Colonic mucosa (tissue), 4 donors: ENCODE results near the gene OSBP2. TPM values are rescaled to one million over a fixed set of nuclear protein-coding genes. Genes with fewer than 3 reads are reported as not detected.

Experiments
- DNase-seq: peaks from one replicate; pipeline ENCODE4 v3.0.0-alpha.2; 2020
- H3K27ac ChIP-seq: fragments of 200-600 bp; one replicate; pipeline ENCODE4 v1.8.0; 2021
- H3K27me3 ChIP-seq: fragments of 200-600 bp; one replicate; pipeline ENCODE4 v1.8.0; 2021
- H3K36me3 ChIP-seq: fragments of 200-600 bp; one replicate; pipeline ENCODE4 v1.8.0; 2021
- H3K4me1 ChIP-seq: fragments of 200-600 bp; one replicate; pipeline ENCODE4 v1.8.0; 2021; ENCODE audit warnings: mild to moderate bottlenecking
- H3K4me3 ChIP-seq: fragments of 200-600 bp; one replicate; pipeline ENCODE4 v1.8.0; 2021
- H3K9ac ChIP-seq, 2 donors: one replicate each; pipeline ENCODE4 v1.7.0; 2013; ENCODE audit warnings: control low read depth in 2 of 2, low read depth in 2 of 2, low read length in 2 of 2
- H3K9me3 ChIP-seq: fragments of 200-600 bp; one replicate; pipeline ENCODE4 v1.8.0; 2021
- intact Hi-C: fragments of 100-400 bp; cut with DNase I; formaldehyde crosslinking; loops from one replicate; pipeline ENCODE4 v1.14.1; 2022
- total RNA-seq, 2 donors: library from RNA; stranded (reverse); fragmentation: NEBNext Ultra II Directional in 1 of 2; extraction: Animal tissue kit (Norgen Biotek cat#: 25700) in 1 of 2; gene quantifications; one replicate each; pipeline ENCODE4 v1.2.1, GENCODE V29; 2021
- TF ChIP-seq, protein P1 (sequence below): fragments of 200-600 bp; IDR thresholded peaks from one replicate; pipeline ENCODE4 v1.8.0; 2022; ENCODE audit warnings: antibody characterized with exemption, mild to moderate bottlenecking
- donor health status: healthy.
- donor health status: DM: no; HTN: no; CAD: no.
- donor health status: DM: no; HTN: no; CAD: no.

The OSBP2 gene
- total RNA-seq, 2 donors from 2014 or later, result 3.2 to 4.3 TPM

DNA sequence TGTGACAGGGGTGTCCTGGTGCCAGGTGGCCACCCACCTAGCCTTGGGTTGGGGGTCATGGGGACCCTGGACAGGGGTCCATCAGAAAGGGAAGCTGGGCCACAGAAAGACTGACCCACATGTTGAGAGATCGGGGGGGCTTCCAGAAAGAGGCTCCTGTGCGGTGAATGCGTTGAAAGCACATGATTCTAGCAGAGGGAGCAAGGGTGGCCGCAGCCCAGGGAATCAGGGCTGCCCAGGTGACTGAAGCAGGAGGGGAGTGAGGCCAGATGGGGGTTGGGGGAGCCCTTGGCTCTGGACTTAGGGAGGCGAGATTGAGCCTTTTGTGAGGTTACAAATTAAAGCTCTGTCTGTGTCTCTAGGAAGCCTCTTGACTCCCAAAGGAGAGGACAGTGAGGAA lies 193.2 kb downstream of the OSBP2 start:
- intact Hi-C loops, result no loop called here
- H3K4me1 ChIP-seq, result no peaks in the 10 kb centered on the region
- H3K4me3 ChIP-seq, result no peak overlapping the region
- no peak for DNase-seq
- no peak overlapping the region for H3K9ac ChIP-seq
- no peak overlapping the region for H3K27ac ChIP-seq
- H3K27me3 ChIP-seq, result no peaks in the 10 kb centered on the region
- no peaks in the 10 kb centered on the region for H3K9me3 ChIP-seq
- H3K36me3 ChIP-seq, result no peaks in the 10 kb centered on the region
- TF ChIP-seq, protein P1, sequence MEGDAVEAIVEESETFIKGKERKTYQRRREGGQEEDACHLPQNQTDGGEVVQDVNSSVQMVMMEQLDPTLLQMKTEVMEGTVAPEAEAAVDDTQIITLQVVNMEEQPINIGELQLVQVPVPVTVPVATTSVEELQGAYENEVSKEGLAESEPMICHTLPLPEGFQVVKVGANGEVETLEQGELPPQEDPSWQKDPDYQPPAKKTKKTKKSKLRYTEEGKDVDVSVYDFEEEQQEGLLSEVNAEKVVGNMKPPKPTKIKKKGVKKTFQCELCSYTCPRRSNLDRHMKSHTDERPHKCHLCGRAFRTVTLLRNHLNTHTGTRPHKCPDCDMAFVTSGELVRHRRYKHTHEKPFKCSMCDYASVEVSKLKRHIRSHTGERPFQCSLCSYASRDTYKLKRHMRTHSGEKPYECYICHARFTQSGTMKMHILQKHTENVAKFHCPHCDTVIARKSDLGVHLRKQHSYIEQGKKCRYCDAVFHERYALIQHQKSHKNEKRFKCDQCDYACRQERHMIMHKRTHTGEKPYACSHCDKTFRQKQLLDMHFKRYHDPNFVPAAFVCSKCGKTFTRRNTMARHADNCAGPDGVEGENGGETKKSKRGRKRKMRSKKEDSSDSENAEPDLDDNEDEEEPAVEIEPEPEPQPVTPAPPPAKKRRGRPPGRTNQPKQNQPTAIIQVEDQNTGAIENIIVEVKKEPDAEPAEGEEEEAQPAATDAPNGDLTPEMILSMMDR, result no peak

DNA sequence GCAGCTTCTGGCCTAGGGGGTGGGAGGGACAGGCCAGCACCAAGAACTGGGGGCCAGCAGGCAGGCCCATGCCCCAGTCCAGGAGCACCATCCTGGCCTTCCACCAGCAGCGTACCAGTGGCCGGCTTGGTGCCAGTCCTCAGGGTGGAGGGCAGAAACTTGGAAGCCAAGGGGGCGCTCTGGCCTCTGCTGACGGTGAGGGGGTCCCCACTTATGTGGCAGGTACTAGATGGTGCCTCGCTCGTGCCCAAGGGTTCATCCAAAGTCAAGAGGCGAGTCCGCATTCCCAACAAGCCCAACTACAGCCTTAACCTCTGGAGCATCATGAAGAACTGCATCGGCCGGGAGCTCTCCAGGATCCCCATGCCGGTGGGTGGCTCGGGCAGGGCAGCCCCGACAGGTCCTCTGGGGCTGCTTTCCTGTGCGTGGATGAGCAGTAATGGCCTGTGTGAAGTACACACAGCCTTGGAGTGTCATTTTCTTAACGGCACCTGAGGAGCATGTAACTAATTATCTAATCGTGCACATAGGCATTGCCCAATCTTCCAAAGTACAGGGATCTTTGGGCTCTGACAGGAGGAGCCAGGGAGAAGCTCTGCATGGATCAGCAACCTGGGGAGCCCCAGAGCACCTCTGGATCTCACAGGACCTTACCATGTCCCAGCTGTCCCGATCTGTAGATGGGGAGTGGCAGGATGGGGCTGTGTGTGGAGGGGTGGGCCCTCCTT lies 194.8 kb downstream of the OSBP2 start:
- H3K9me3 ChIP-seq, result no peaks in the 10 kb centered on the region
- TF ChIP-seq, protein P1, result no peak
- no peak overlapping the region for H3K4me3 ChIP-seq
- DNase-seq, result no peak
- H3K27me3 ChIP-seq, result no peaks in the 10 kb centered on the region
- no peak overlapping the region for H3K9ac ChIP-seq
- no peaks in the 10 kb centered on the region for H3K36me3 ChIP-seq
- no peaks in the 10 kb centered on the region for H3K4me1 ChIP-seq
- H3K27ac ChIP-seq, result no peak overlapping the region
- intact Hi-C loops, result no loop called here

DNA sequence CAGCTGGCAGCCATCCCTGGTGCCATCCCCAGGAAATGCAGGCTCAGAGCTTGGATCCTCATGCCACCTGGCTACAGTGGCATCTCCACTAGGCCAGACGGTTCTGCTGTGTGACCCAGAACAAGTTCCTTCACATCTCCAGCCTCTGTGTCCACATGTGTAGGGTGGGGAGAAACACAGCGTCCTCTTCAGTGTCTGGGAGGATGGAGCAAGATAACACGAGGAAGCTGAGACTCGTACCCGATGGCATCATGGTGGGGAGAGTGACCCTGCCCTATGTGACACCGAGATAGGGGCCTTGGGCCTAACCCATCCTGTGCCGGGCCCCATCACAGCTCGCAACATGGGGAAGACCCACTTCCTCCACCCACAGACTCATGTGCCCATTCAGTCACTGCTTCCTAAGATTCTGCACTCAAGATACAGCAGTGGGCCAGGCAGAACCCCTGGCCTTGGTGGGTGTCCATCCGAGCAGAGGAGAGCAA lies 195.4 kb downstream of the OSBP2 start:
- intact Hi-C loops, result no loop called here
- Histone ChIP-seq H3K4me3 (no peak overlapping the region), H3K9me3 (no peaks in the 10 kb centered on the region), H3K9ac (no peak overlapping the region), H3K36me3 (no peaks in the 10 kb centered on the region), H3K27me3 (no peaks in the 10 kb centered on the region), H3K27ac (no peak overlapping the region), H3K4me1 (no peaks in the 10 kb centered on the region)
- DNase-seq, result no peak
- TF ChIP-seq, protein P1, result no peak

DNA sequence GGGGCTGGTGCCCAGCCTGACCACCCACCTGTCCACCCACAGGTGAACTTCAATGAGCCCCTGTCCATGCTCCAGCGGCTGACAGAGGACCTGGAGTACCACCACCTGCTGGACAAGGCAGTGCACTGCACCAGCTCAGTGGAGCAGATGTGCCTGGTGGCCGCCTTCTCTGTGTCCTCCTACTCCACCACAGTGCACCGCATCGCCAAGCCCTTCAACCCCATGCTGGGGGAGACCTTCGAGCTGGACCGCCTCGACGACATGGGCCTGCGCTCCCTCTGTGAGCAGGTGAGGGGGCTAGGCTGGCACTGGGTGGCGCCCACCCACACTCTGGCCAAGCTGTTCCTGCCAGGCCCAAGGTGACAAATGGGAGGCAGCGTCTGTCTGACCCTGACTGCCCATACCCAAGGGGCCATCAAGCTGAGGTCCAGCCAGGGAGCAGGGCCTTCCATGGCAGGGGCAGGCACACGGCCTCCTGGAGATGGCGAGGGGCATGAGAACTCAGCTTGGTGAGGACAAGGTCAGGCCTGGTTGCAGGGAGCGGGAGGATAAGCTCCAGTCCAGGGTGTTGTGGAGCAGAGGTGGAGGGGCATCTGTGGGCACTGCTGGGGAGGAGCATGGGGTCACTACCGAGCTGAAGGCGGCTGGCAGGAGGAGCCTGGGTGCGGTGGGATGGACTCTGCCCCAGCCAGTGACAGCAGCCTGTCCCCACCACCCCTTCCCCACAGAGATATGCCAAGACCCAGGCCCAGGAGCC lies 196.2 kb downstream of the OSBP2 start:
- H3K36me3 ChIP-seq, result no peaks in the 10 kb centered on the region
- H3K4me3 ChIP-seq, result no peak overlapping the region
- no peaks in the 10 kb centered on the region for H3K4me1 ChIP-seq
- TF ChIP-seq, protein P1, result peak; percentile 74
- H3K27me3 ChIP-seq, result no peaks in the 10 kb centered on the region
- intact Hi-C loops, result no loop called here
- H3K27ac ChIP-seq, result no peak overlapping the region
- DNase-seq, result peak; percentile 29
- H3K9ac ChIP-seq, result no peak overlapping the region
- H3K9me3 ChIP-seq, result no peaks in the 10 kb centered on the region

DNA sequence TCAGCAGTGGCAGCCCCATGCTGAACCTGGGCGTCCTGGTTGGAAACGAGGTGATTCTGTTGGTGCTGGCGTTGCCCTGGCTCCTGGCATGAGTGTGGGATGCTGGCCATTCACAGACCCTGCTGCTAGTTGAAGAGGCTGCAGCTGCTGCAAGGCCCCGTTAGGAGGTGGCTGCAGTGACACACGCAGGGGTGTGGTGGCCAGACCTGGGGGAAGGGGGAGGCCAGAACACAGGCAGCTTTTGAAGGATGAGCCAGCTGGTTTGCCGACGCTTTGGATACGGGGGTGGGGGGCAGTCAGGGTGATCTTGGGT lies 196.7 kb downstream of the OSBP2 start:
- Histone ChIP-seq H3K27me3 (no peaks in the 10 kb centered on the region), H3K27ac (no peak overlapping the region), H3K36me3 (no peaks in the 10 kb centered on the region), H3K9me3 (no peaks in the 10 kb centered on the region), H3K9ac (no peak overlapping the region), H3K4me1 (no peaks in the 10 kb centered on the region), H3K4me3 (no peak overlapping the region)
- DNase-seq, result no peak
- TF ChIP-seq, protein P1, result no peak
- intact Hi-C loops, result no loop called here
